HEK293 (cell line): Measurements from ENCODE around the gene ATE1.

Experiments used
- CTCF ChIA-PET: fragments of 350-600 bp; formaldehyde crosslinking; extraction: SDS; loops from one replicate; lab custom pipeline; 2021; ENCODE audit warnings: antibody characterized with exemption; lab: Yijun Ruan, JAX
- POLR2A ChIA-PET: fragments of 300-600 bp; formaldehyde crosslinking; extraction: SDS; loops from one replicate; lab custom pipeline; 2020; ENCODE audit warnings: antibody characterized with exemption, inconsistent platforms; lab: Yijun Ruan, JAX
- H3K27ac ChIP-seq: fragments of 200-500 bp; sonication (Bioruptor generic); 2 replicates; pipeline ENCODE4 v1.5.1; 2014; ENCODE audit warnings: low read depth, low read length, control low read depth, inconsistent platforms; ENCODE audit errors: extremely low read depth
- H3K36me3 ChIP-seq, 2 experiments: fragments of 200-500 bp in 1 of 2; sonication (Bioruptor generic) in 1 of 2; 1 replicate in 1 of 2; 2 replicates in 1 of 2; pipeline ENCODE4 v1.5.1; 2014 to 2017; ENCODE audit warnings: inconsistent platforms in 2 of 2, low read length in 2 of 2; ENCODE audit not compliant: control insufficient read depth in 2 of 2, insufficient read depth in 1 of 2
- H3K4me1 ChIP-seq: fragments of 200-500 bp; sonication (Bioruptor generic); 2 replicates; pipeline ENCODE4 v1.5.1; 2014; ENCODE audit warnings: mild to moderate bottlenecking, low read length, inconsistent platforms; ENCODE audit not compliant: control insufficient read depth, insufficient read depth
- H3K4me3 ChIP-seq: 2 replicates; pipeline ENCODE4 v1.5.1; 2011; ENCODE audit warnings: low read depth, mild to moderate bottlenecking, control low read depth, low read length, moderate library complexity
- H3K9me3 ChIP-seq: fragments of 200-500 bp; sonication (Bioruptor generic); 2 replicates; pipeline ENCODE4 v1.5.1; 2014; ENCODE audit warnings: low read depth, low read length, inconsistent platforms; ENCODE audit not compliant: control insufficient read depth, insufficient read depth
- KLF16 ChIP-seq: fragments of 450-650 bp; formaldehyde crosslinking; IDR thresholded peaks from 2 replicates; pipeline ENCODE4 v1.5.1; 2017; ENCODE audit warnings: missing biosample characterization, missing genetic modification characterization
- PRDM4 ChIP-seq: fragments of 450-650 bp; formaldehyde crosslinking; IDR thresholded peaks from 2 replicates; pipeline ENCODE4 v1.5.1; 2017; ENCODE audit warnings: missing biosample characterization, missing genetic modification characterization
- SALL2 ChIP-seq: fragments of 450-650 bp; formaldehyde crosslinking; IDR thresholded peaks from 2 replicates; pipeline ENCODE4 v1.5.0; 2017; ENCODE audit warnings: missing biosample characterization, mild to moderate bottlenecking, missing genetic modification characterization, borderline replicate concordance
- ZBTB1 ChIP-seq: fragments of 450-650 bp; formaldehyde crosslinking; IDR thresholded peaks from 2 replicates; pipeline ENCODE4 v1.5.1; 2016; ENCODE audit warnings: missing biosample characterization, missing genetic modification characterization
- ZBTB44 ChIP-seq: fragments of 450-650 bp; IDR thresholded peaks from 2 replicates; pipeline ENCODE4 v1.5.1; 2018; ENCODE audit warnings: missing biosample characterization, mild to moderate bottlenecking, missing genetic modification characterization
- ZBTB48 ChIP-seq: fragments of 450-650 bp; formaldehyde crosslinking; IDR thresholded peaks from 2 replicates; pipeline ENCODE4 v1.5.1; 2016; ENCODE audit warnings: missing biosample characterization, missing genetic modification characterization
- ZNF112 ChIP-seq: fragments of 450-650 bp; formaldehyde crosslinking; IDR thresholded peaks from 2 replicates; pipeline ENCODE4 v1.5.0; 2017; ENCODE audit warnings: missing biosample characterization, missing genetic modification characterization
- ZNF148 ChIP-seq: fragments of 450-650 bp; formaldehyde crosslinking; IDR thresholded peaks from 2 replicates; pipeline ENCODE4 v1.5.0; 2017; ENCODE audit warnings: missing biosample characterization, missing genetic modification characterization, borderline replicate concordance
- ZNF175 ChIP-seq: fragments of 450-650 bp; formaldehyde crosslinking; IDR thresholded peaks from 2 replicates; pipeline ENCODE4 v1.5.1; 2016; ENCODE audit warnings: missing biosample characterization, missing genetic modification characterization
- ZNF223 ChIP-seq: fragments of 450-650 bp; formaldehyde crosslinking; IDR thresholded peaks from 2 replicates; pipeline ENCODE4 v1.5.1; 2016; ENCODE audit warnings: missing biosample characterization, missing genetic modification characterization
- ZNF280D ChIP-seq: fragments of 450-650 bp; formaldehyde crosslinking; IDR thresholded peaks from 2 replicates; pipeline ENCODE4 v1.5.1; 2016; ENCODE audit warnings: missing biosample characterization, missing genetic modification characterization
- ZNF341 ChIP-seq: fragments of 450-650 bp; formaldehyde crosslinking; IDR thresholded peaks from 2 replicates; pipeline ENCODE4; 2016; ENCODE audit warnings: low read depth, missing biosample characterization, missing genetic modification characterization
- ZNF558 ChIP-seq: fragments of 450-650 bp; formaldehyde crosslinking; IDR thresholded peaks from 2 replicates; pipeline ENCODE4 v1.5.1; 2016; ENCODE audit warnings: missing biosample characterization, missing genetic modification characterization
- ZNF629 ChIP-seq: fragments of 450-650 bp; formaldehyde crosslinking; IDR thresholded peaks from 2 replicates; pipeline ENCODE4 v1.5.1; 2017; ENCODE audit warnings: missing biosample characterization, missing genetic modification characterization
- ZNF658 ChIP-seq: fragments of 450-650 bp; formaldehyde crosslinking; IDR thresholded peaks from 2 replicates; pipeline ENCODE4; 2016; ENCODE audit warnings: missing biosample characterization, missing genetic modification characterization
- ZNF777 ChIP-seq: fragments of 450-650 bp; formaldehyde crosslinking; IDR thresholded peaks from 2 replicates; pipeline ENCODE4 v1.5.1; 2017; ENCODE audit warnings: missing biosample characterization, missing genetic modification characterization, borderline replicate concordance
- ZNF792 ChIP-seq: fragments of 450-650 bp; formaldehyde crosslinking; IDR thresholded peaks from 2 replicates; pipeline ENCODE4 v1.5.1; 2016; ENCODE audit warnings: missing biosample characterization, missing genetic modification characterization

The ATE1 gene

GRCh38 chr10:121865554-121865953 is 62.3 kb downstream of the ATE1 start (continued):
- TF ChIP-seq ZBTB48 (tag by site-specific recombination) (peak; percentile 59; the same call in 1 of the 2 replicates), ZNF280D (tag by site-specific recombination) (no peak), KLF16 (tag by site-specific recombination) (peak; percentile 82), ZNF223 (tag by site-specific recombination) (no peak), ZNF112 (no peak), SALL2 (tag by site-specific recombination) (no peak), ZNF777 (tag by site-specific recombination) (no peak), ZNF175 (tag by site-specific recombination) (no peak)

- POLR2A ChIA-PET = no interaction called here
- H3K9me3 ChIP-seq = no peaks in the 10 kb centered on the region
- TF ChIP-seq ZNF792 (tag by site-specific recombination) = no peak
- no peak for TF ChIP-seq ZNF341 (tag by site-specific recombination)
- no peak for TF ChIP-seq ZNF558 (tag by site-specific recombination)
- no peak for TF ChIP-seq ZBTB1 (tag by site-specific recombination)
- TF ChIP-seq ZBTB44 (tag by site-specific recombination) = no peak
- no peak for TF ChIP-seq ZNF629 (tag by site-specific recombination)
- no peak for TF ChIP-seq ZNF148 (tag by site-specific recombination)
- no peak for TF ChIP-seq ZNF658 (tag by site-specific recombination)
- no peak for TF ChIP-seq SALL2 (tag by site-specific recombination)
- no peak overlapping the region for H3K4me3 ChIP-seq
- H3K4me1 ChIP-seq = peaks cover 8% of the 10 kb centered on the region
- H3K36me3 ChIP-seq = peaks cover 3 to 10% of the 10 kb centered on the region in 2 experiments; a peak in 2 of 3 replicates
- H3K27ac ChIP-seq = no peak overlapping the region
- CTCF ChIA-PET = interaction anchor here (0.6 to 1.9 kb wide), 6 partner anchors 9 to 975 kb away, joined by 3 to 14 read pairs (median 4); no protein-coding TSS in a partner anchor
Measured at GRCh38 chr10:121864653-121865052, 63.2 kb downstream of the ATE1 start.

GRCh38 chr10:121864168-121864567 is 63.7 kb downstream of the ATE1 start:
- TF ChIP-seq ZBTB48 (tag by site-specific recombination) = no peak
- 0 out of 2 replicates have a peak, but pooled peaks have one; percentile 10 for TF ChIP-seq PRDM4 (tag by site-specific recombination)
- Histone ChIP-seq H3K27ac (no peak overlapping the region), H3K4me1 (peaks cover 8% of the 10 kb centered on the region), H3K36me3 (peaks cover 3 to 7% of the 10 kb centered on the region in 2 experiments; a peak in 2 of 3 replicates), H3K9me3 (no peaks in the 10 kb centered on the region), H3K4me3 (no peak overlapping the region)
- CTCF ChIA-PET = interaction anchor here (0.6 to 1.9 kb wide), 6 partner anchors 8 to 975 kb away, joined by 3 to 14 read pairs (median 4); no protein-coding TSS in a partner anchor
- POLR2A ChIA-PET = no interaction called here
